GM12872 (cell line): ENCODE measurements around the gene SECISBP2.

Experiments
- TF ChIP-seq, protein P1 (sequence below): IDR thresholded peaks from 3 replicates; pipeline ENCODE4 v1.5.1; 2011; ENCODE audit warnings: low read depth, mild to moderate bottlenecking, low read length, moderate library complexity; ENCODE audit not compliant: insufficient read depth

Gene SECISBP2

DNA sequence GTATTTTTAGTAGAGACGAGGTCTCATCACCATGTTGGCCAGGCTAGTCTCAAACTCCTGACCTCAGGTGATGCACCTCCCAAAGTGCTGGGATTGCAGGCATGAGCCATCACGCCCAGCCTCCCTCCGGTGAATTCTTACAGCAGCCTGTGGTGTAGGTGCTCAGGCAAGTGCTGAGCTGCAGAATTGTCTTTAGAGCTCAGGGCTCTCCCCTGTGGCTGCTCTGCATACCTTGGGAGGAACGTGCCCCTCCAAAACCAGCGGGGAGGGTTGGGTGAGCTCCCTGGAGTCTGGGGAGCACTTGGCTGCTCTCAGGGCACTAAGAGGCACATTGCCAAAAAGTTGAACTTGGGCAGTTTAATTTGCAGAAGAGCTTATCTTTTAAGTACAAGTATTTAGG is 29.4 kb downstream of the SECISBP2 start:
- TF ChIP-seq, protein P1, sequence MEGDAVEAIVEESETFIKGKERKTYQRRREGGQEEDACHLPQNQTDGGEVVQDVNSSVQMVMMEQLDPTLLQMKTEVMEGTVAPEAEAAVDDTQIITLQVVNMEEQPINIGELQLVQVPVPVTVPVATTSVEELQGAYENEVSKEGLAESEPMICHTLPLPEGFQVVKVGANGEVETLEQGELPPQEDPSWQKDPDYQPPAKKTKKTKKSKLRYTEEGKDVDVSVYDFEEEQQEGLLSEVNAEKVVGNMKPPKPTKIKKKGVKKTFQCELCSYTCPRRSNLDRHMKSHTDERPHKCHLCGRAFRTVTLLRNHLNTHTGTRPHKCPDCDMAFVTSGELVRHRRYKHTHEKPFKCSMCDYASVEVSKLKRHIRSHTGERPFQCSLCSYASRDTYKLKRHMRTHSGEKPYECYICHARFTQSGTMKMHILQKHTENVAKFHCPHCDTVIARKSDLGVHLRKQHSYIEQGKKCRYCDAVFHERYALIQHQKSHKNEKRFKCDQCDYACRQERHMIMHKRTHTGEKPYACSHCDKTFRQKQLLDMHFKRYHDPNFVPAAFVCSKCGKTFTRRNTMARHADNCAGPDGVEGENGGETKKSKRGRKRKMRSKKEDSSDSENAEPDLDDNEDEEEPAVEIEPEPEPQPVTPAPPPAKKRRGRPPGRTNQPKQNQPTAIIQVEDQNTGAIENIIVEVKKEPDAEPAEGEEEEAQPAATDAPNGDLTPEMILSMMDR = no peak

DNA sequence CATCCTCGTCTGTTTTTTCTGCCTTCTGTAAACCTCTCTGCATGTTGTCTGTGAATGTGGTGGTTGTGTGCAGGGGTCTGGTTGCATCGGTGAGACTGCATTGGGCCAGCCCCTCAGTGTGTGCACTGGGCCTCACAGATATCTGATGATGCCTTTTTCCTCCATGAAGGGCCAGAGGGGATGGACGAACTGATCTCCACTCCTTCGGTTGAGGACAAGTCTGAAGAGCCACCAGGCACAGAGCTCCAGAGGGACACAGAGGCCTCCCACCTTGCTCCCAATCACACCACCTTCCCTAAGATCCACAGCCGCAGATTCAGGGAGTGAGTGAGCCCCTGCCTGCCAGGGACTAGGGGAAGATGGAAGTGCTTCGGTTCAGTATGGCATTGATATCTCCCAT is 31.3 kb downstream of the SECISBP2 start:
- TF ChIP-seq, protein P1 = no peak

DNA sequence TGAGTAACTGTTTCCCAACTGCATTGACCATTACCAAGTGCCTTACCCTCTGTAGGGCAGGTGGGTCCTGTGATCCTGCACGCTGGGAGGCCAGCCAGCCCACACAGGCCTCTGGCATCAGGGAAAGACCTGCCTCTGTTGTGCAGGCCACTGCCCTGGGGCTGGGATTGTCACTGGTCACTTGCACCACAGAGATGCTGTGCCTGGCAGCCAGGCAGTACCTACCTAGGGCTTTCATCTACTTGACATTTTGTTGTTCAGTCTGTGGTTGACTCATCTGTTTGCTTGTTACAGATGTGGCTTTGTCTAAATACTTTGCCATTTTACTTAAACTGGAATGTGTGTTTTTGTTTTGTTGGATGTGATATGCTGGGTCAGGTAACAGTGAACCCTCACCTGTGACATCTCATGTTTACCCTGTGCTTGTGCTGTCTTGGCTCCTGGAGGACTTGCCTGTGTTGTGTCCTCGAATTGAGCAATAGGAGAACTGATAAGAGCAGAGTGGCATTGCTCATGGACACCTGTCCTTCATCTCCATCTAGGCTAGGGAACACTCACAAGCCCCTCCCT is 32.8 kb downstream of the SECISBP2 start:
- TF ChIP-seq, protein P1 = no peak

DNA sequence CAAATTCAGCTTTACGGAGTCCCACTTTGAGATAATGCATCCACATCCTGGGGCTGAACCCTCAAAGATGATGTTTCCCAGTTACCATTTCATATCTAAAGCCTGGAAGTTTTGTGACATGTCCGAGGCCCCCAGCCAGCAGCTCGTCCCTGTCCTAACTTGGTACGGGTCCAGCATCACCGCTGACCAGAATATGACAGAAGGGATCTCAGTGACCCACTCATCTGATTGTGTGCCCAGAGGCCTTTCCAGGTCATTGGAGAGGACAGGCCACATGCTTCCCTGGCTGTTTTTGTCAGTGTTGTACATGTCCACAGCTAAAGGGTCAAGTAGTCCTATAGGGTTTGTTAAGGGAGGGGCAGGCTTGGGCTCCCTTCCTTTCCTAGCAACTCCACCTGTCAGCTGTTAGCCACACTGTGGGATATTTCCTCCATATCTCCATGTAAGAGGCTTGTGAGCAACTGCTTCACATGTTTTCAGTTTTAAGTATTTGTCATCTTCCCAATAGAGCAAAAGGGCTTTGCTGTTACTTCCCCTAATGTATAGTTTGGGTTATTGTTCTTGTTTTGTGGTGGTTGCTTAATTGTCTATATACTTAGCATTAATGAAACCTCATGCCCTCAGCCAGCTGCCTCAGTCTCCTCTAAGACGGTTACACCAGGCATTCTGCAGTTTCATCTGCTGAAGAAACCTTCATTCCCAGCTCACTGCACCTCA is 33.4 kb downstream of the SECISBP2 start:
- TF ChIP-seq, protein P1 = no peak

DNA sequence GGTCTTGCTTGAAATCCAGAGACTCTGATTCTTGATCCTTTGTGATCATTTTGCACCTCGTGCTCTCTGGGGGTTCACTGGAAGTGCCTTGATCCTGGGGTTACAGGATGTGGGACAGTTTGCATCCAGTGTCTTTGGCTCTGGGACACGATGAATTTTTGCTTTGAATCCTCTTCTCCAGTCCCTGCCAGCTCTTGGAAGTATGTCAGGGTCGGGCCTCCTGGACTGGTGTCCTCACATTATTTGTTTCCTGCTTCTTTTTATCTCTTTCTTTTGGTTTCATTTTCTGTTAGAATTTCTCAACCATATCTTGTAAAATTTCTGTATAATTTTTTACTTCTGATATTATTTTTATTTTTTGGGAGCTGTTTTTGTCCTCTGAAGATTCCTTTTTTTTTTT is 34.2 kb downstream of the SECISBP2 start:
- TF ChIP-seq, protein P1 = no peak

DNA sequence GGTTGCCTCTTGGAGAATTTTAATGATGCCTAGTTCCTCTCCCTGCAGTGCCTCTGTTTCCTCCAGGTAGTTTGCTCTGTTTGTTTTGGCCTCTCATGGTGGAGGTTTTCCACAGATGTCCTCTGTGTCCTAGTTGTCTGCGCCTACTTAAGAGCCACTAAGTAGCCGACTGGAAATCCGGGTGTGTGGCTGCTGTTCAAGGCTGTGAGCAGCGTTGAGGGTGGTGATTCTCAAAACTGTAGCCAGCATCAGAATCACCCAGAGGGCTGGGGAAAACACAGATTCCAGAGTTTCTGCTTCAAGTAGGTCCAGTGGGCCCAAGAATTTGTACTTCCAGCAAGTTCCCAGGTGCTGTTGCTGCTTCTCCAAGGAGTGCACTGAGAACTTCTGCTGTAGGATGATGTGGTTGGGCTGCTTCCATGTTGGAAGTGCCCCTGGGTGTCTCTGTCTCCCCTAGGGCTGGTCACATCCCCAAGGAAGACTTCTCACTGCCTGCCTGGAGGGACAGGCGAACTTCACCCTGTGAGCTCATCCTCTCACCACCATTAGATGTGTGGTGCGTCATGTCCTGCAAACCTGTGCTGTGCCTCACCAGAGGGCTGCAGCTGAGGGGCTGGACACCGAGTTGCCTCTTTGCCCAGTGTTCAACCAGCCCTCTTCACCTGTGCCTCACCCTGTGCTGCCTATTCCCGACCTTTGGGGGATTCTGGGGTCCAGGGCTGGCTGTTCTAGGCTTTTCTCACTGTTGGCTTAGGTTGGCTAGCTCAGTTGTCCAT is 34.8 kb downstream of the SECISBP2 start:
- TF ChIP-seq, protein P1 = no peak

DNA sequence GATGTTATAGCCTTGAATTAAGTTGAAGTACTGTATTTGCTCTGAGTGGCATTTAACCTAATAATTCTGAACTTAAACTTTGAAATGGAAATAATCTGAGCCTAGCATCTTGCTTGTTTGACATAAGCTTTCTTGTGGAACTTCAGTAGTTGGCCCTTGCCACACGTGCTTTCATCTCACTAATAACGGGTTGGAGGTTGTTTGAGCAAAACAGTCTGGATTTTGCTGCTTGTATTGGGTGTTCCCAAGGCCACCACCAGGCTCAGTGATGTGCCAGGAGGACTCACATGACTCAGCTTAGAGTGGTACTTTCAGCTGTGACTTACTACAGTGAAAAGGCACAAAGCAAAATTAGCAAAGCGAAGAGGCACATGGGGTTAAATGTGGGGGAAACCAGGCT is 35.7 kb downstream of the SECISBP2 start:
- TF ChIP-seq, protein P1 = no peak
